Left lobe of liver (tissue), 2 donors: ENCODE results near the gene LDB2. TPM values are rescaled to one million over a fixed set of nuclear protein-coding genes. Genes with fewer than 3 reads are reported as not detected.
A peak's percentile ranks its signal among the peaks of the same experiment; 100 is the strongest.

Experiments
- ATAC-seq: fragments of 200-7000 bp; cut with Tn5 transposase; one replicate; pipeline ENCODE4 v1.9.1; 2020; ENCODE audit warnings: mild to moderate bottlenecking, moderate library complexity
- DNase-seq: peaks from one replicate; pipeline ENCODE4 v3.0.0-alpha.2; 2020; ENCODE audit warnings: low spot score
- total RNA-seq: library from RNA; stranded (reverse); gene quantifications from one replicate; pipeline ENCODE4 v1.2.1, GENCODE V29; 2021
- donor health status: DM: no; HTN: no; CAD: no; lungs with moderate emphysema.
- donor health status: DM: no; HTN: yes; CAD: no.

Gene LDB2
- total RNA-seq, 1 donor from 2014 or later: 21.0 TPM

GRCh38 chr4:16516796-16517439 is 381.5 kb downstream of the LDB2 start:
- peak; percentile 77 for ATAC-seq
- DNase-seq: no peak

- no peak for ATAC-seq
- DNase-seq: no peak
Observed at GRCh38 chr4:16513876-16514275, 384.6 kb downstream of the LDB2 start.

- ATAC-seq (no peak), DNase-seq (no peak)
Observed at GRCh38 chr4:16508968-16509367, 389.5 kb downstream of the LDB2 start.

- DNase-seq (no peak), ATAC-seq (no peak)
Observed at GRCh38 chr4:16505726-16506125, 392.7 kb downstream of the LDB2 start.

- DNase-seq: no peak
- no peak for ATAC-seq
Observed at GRCh38 chr4:16505267-16505666, 393.2 kb downstream of the LDB2 start.

GRCh38 chr4:16503421-16504100 is 394.9 kb downstream of the LDB2 start:
- no peak for ATAC-seq
- DNase-seq: no peak

- no peak for ATAC-seq
- DNase-seq: no peak
Observed at GRCh38 chr4:16498978-16499377, 399.5 kb downstream of the LDB2 start.

- DNase-seq: no peak
- no peak for ATAC-seq
Observed at GRCh38 chr4:16496501-16496900, 401.9 kb downstream of the LDB2 start.

- DNase-seq: no peak
- no peak for ATAC-seq
Observed at GRCh38 chr4:16492872-16493271, 405.6 kb downstream of the LDB2 start.

- no peak for DNase-seq
- ATAC-seq: no peak
Observed at GRCh38 chr4:16489226-16489625, 409.2 kb downstream of the LDB2 start.

- no peak for ATAC-seq
- DNase-seq: no peak
Observed at GRCh38 chr4:16488084-16488483, 410.4 kb downstream of the LDB2 start.

GRCh38 chr4:16484711-16485110 is 413.7 kb downstream of the LDB2 start:
- ATAC-seq (no peak), DNase-seq (no peak)

- ATAC-seq (no peak), DNase-seq (no peak)
Observed at GRCh38 chr4:16483540-16483939, 414.9 kb downstream of the LDB2 start.

- ATAC-seq (no peak), DNase-seq (no peak)
Observed at GRCh38 chr4:16480011-16480410, 418.4 kb downstream of the LDB2 start.

- ATAC-seq (no peak), DNase-seq (no peak)
Observed at GRCh38 chr4:16472537-16472936, 425.9 kb downstream of the LDB2 start.

- DNase-seq (no peak), ATAC-seq (no peak)
Observed at GRCh38 chr4:16467061-16467460, 431.4 kb downstream of the LDB2 start.

- ATAC-seq: no peak
- no peak for DNase-seq
Observed at GRCh38 chr4:16466581-16466980, 431.9 kb downstream of the LDB2 start.

GRCh38 chr4:16464651-16465050 is 433.8 kb downstream of the LDB2 start:
- ATAC-seq: no peak
- no peak for DNase-seq

GRCh38 chr4:16462656-16463055 is 435.8 kb downstream of the LDB2 start:
- ATAC-seq (no peak), DNase-seq (no peak)

GRCh38 chr4:16461362-16461761 is 437.1 kb downstream of the LDB2 start:
- ATAC-seq (no peak), DNase-seq (no peak)

- no peak for DNase-seq
- ATAC-seq: no peak
Observed at GRCh38 chr4:16457944-16458343, 440.5 kb downstream of the LDB2 start.
